Measurements from ENCODE around the gene HERPUD2. TPM values are rescaled to one million over a fixed set of nuclear protein-coding genes. Genes with fewer than 3 reads are reported as not detected.
"Not testable (repeated sequence)": the region's sequence is repeated elsewhere in the genome, so short reads cannot be mapped to it uniquely, and the experiment has no call there.

Gene HERPUD2
- total and polyA plus RNA-seq, 2 experiments from 2014 or later, result 21.7 to 43.9 TPM

DNA sequence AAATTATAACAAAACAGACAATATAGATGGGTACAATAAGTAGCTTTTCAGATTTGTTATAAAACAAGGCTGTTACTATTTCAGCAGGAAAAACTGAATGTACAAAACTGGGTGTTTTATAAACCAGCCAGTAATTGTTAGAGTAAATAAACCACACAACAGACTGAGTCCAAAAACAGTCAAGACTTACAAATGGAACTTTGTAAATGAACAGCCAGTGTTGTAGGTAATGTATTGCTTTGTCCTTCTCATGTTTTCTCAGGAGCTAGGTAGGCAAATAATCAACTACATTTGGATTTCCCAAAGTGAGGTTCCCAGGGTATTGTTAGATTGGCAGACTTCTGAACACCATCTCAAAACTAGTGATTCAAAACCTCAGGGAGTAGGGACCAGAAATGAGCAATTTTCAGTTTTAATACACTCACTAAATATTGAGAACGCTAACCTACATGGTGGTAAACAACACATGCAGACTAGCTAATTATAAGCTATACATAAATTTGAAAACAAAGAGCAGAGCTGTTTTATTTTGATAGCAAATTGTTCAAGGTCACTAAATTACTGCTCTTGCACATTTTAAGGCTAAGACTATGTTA is 36.2 kb downstream of the HERPUD2 start:
- Histone ChIP-seq H3K36me3 (peaks cover 7% of the 10 kb centered on the region), H3K27ac (peak overlapping the region; percentile 62)

DNA sequence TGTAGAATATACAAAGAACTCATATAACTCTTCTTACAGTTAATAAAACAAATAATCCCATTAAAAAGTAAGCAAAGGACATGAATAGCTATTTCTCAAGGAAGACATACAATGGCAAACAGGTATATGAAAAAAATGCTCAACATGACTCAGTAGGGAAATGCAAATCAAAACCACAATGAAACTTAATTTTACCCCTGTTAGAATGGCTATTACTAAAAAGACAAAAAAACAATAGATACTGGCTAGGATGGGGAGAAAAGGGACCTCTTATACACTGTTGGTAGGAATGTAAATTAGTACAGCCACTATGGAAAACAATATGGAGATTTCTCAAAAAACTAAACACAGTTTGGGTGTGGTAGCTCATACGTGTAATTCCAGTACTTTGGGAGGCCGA is 37.8 kb downstream of the HERPUD2 start:
- no peaks in the 10 kb centered on the region for H3K9me3 ChIP-seq (ENCODE audit: low read depth)
- TF ChIP-seq, protein P1, sequence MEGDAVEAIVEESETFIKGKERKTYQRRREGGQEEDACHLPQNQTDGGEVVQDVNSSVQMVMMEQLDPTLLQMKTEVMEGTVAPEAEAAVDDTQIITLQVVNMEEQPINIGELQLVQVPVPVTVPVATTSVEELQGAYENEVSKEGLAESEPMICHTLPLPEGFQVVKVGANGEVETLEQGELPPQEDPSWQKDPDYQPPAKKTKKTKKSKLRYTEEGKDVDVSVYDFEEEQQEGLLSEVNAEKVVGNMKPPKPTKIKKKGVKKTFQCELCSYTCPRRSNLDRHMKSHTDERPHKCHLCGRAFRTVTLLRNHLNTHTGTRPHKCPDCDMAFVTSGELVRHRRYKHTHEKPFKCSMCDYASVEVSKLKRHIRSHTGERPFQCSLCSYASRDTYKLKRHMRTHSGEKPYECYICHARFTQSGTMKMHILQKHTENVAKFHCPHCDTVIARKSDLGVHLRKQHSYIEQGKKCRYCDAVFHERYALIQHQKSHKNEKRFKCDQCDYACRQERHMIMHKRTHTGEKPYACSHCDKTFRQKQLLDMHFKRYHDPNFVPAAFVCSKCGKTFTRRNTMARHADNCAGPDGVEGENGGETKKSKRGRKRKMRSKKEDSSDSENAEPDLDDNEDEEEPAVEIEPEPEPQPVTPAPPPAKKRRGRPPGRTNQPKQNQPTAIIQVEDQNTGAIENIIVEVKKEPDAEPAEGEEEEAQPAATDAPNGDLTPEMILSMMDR (IDR thresholded peaks at IDR 0.05; ENCODE audit: low read depth, low read length), result no peak
- no peaks in the 10 kb centered on the region for H3K27me3 ChIP-seq
- peaks cover 7% of the 10 kb centered on the region for H3K36me3 ChIP-seq
- no peak overlapping the region for H3K4me3 ChIP-seq
- H3K27ac ChIP-seq, result no peak overlapping the region
- H3K4me1 ChIP-seq (ENCODE audit: low read depth), result no peaks in the 10 kb centered on the region
- no peak for DNase-seq (ENCODE audit: low read depth in 1 of 2, low spot score in 1 of 2)

More for the DNA sequence above, 36.2 kb downstream of the HERPUD2 start:
- no peaks in the 10 kb centered on the region for H3K4me1 ChIP-seq (ENCODE audit: low read depth)
- DNase-seq (ENCODE audit: low read depth in 1 of 2, low spot score in 1 of 2), result no peak
- no peaks in the 10 kb centered on the region for H3K9me3 ChIP-seq (ENCODE audit: low read depth)
- no peak overlapping the region for H3K4me3 ChIP-seq
- TF ChIP-seq, protein P1 (IDR thresholded peaks at IDR 0.05; ENCODE audit: low read depth, low read length), result no peak
- H3K27me3 ChIP-seq, result no peaks in the 10 kb centered on the region

DNA sequence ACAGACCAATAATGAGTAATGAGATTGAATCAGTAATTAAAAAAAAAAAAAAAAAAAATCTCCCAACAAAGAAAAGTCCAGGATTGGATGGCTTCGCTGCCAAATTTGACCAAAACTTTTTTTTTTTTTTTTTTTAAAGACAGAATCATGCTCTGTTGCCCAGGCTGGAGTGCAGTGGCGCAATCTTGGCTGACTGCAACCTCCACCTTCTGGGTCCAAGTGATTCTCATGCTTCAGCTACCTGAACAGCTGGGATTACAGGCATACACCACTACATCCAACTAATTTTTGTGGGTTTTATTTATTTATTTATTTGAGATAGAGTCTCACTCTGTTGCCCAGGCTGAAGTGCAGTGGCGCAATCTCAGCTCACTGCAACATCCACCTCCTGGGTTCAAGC is 40.4 kb downstream of the HERPUD2 start:
- not testable (repeated sequence) for DNase-seq (ENCODE audit: low read depth in 1 of 2, low spot score in 1 of 2); H3K27ac ChIP-seq; H3K4me1 ChIP-seq (ENCODE audit: low read depth); H3K36me3 ChIP-seq; H3K4me3 ChIP-seq; H3K27me3 ChIP-seq; H3K9me3 ChIP-seq (ENCODE audit: low read depth)

DNA sequence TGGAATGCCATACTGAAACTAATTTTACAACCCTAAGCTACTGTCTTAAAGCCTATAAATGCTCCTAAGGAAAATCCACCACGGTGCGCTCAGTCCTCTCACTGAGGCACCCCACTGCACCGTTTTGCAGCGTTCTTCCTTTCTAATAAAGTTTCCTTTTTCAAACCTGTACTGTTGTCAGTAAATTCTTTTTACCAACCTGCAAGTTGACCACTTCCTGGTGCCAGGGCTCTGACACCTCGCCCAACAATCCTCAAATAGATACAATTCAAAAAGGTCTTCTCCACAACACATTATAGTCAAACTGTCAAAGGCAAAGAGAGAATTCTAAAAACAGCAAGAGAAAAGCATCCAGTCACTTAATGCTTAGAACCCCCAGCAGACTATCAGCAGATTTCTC is 42.8 kb downstream of the HERPUD2 start:
- TF ChIP-seq, protein P1 (IDR thresholded peaks at IDR 0.05; ENCODE audit: low read depth, low read length), result no peak
- no peaks in the 10 kb centered on the region for H3K36me3 ChIP-seq
- no peak for DNase-seq (ENCODE audit: low read depth in 1 of 2, low spot score in 1 of 2)
- no peaks in the 10 kb centered on the region for H3K27me3 ChIP-seq
- no peak overlapping the region for H3K4me3 ChIP-seq
- H3K27ac ChIP-seq, result no peak overlapping the region
- peaks cover 15% of the 10 kb centered on the region for H3K4me1 ChIP-seq (ENCODE audit: low read depth)
- H3K9me3 ChIP-seq (ENCODE audit: low read depth), result no peaks in the 10 kb centered on the region

DNA sequence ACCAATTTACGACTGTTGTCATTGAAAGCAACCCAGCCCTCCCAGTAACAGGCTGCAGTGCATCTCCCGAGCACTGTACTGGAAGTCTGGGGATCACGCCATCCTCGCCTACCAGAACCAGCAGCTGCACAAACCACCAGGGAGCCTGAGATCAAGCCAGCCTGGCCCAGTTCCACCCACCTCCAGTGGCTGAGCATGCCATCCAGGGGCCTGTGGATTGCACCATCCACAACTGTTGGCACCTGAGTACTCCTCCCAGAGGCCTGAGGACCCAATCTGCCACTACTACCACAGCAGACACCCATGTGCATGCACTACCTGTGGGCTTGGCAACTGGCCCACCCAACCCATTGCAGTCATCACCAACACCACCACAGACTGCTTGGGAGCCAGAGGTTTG is 44.2 kb downstream of the HERPUD2 start:
- Histone ChIP-seq H3K9me3 (ENCODE audit: low read depth) (no peaks in the 10 kb centered on the region), H3K4me1 (ENCODE audit: low read depth) (peaks cover 28% of the 10 kb centered on the region), H3K4me3 (no peak overlapping the region), H3K27me3 (no peaks in the 10 kb centered on the region), H3K27ac (no peak overlapping the region), H3K36me3 (no peaks in the 10 kb centered on the region)
- DNase-seq (ENCODE audit: low read depth in 1 of 2, low spot score in 1 of 2), result no peak
- TF ChIP-seq, protein P1 (IDR thresholded peaks at IDR 0.05; ENCODE audit: low read depth, low read length), result no peak

DNA sequence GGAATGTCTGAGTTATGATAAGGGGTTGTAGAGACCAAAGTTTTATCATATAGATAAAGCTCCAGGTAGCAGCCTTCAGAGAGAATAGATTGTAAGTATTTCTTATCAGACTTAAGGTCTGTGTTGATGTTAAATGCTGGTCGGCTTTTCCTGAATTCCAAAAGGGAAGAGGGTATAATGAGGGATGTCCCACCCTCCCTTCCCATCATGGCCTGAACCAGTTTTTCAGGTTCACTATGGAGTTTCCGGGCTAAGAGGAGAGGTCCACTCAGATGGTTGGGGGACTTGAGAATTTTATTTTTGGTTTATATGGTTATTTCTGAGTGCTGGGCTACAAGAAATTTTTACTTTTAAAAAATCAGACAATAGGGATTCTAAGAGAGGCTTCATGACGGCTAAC is 45.2 kb downstream of the HERPUD2 start:
- TF ChIP-seq, protein P1 (IDR thresholded peaks at IDR 0.05; ENCODE audit: low read depth, low read length), result no peak
- no peaks in the 10 kb centered on the region for H3K27me3 ChIP-seq
- peaks cover 29% of the 10 kb centered on the region for H3K4me1 ChIP-seq (ENCODE audit: low read depth)
- no peak for DNase-seq (ENCODE audit: low read depth in 1 of 2, low spot score in 1 of 2)
- H3K36me3 ChIP-seq, result no peaks in the 10 kb centered on the region
- H3K4me3 ChIP-seq, result no peak overlapping the region
- H3K9me3 ChIP-seq (ENCODE audit: low read depth), result no peaks in the 10 kb centered on the region
- peak overlapping the region; percentile 1 for H3K27ac ChIP-seq
